ENCODE measurements around the gene UCN2.
A peak's percentile ranks its signal among the peaks of the same experiment; 100 is the strongest.

UCN2 gene

DNA sequence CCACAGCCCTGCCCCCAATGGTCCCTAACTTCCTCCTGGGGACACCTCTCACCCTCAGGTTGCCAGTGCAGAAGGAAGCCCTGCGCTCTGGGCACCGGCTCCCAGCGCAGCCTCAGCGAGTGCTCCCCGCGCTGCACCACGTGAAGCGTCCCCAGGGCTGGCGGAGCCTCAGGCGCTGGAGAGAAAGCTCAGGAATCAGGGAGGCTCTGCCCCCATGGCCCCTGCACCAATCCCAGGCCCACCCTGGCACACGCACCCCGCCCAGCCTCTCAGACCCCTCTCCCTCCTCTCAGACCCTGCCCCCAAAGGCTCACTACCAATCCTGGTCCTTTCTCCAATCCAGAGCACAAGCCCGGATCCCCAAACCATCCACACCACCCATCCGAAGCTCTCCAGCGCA is 24.6 kb upstream of the UCN2 start:
- no peak for DNase-seq

DNA sequence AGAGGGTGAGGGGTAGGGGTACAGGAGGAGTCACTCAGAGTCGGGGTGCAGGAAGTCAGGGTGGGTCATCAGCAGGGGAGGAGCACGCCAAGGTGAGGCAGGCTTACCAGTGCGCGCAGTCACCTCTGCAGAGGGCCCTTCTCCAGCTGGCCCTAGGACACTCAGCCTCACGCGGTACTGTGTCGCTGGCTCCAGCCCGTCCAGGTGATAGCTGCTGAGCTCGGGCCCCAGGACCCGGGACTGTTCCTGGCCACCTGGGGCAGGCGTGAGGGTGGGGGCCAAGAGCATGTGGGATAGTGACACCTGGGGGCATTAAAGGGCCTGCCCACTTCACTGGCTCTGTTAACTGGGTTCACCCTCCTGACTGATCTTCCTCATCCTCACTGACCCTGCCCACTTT is 24.1 kb upstream of the UCN2 start:
- DNase-seq: no peak

DNA sequence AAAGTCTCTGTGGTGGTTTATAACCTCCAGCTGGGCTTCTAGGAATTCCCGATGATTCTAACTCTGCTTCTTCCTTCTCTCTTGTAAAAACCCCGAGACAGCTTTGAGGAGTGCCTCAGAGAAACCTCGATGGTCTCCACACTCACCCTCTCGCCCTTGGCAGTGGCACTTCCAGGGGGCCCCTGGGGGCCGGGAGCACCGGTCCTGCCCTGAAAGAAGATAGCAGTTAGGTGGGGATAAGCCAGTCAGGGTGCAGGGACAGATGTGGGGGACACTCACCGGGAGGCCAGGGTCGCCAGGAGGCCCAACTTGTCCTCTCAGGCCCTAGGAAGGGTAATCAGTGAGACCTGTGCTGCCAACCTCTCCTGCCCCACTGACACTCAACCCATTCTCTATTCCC is 21.8 kb upstream of the UCN2 start:
- no peak for DNase-seq

DNA sequence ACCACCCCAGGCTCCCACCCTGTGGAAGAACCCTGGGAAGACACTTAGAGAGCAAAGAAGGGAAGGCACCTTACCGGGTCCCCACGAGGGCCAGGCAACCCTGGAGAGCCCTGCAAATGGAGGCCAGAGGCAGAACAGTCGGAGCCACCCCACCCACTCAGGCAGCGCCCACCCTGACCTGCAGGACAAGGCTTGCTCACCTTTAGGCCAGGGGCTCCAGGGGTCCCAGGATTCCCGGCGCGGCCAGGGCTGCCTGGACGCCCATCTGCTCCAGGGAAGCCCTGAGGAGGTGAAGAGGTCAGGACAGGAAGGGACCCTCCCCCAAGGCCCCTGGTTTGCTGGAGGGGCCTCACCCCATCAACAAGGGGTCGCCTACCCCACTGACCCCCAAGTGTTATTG is 21.3 kb upstream of the UCN2 start:
- DNase-seq: no peak

DNA sequence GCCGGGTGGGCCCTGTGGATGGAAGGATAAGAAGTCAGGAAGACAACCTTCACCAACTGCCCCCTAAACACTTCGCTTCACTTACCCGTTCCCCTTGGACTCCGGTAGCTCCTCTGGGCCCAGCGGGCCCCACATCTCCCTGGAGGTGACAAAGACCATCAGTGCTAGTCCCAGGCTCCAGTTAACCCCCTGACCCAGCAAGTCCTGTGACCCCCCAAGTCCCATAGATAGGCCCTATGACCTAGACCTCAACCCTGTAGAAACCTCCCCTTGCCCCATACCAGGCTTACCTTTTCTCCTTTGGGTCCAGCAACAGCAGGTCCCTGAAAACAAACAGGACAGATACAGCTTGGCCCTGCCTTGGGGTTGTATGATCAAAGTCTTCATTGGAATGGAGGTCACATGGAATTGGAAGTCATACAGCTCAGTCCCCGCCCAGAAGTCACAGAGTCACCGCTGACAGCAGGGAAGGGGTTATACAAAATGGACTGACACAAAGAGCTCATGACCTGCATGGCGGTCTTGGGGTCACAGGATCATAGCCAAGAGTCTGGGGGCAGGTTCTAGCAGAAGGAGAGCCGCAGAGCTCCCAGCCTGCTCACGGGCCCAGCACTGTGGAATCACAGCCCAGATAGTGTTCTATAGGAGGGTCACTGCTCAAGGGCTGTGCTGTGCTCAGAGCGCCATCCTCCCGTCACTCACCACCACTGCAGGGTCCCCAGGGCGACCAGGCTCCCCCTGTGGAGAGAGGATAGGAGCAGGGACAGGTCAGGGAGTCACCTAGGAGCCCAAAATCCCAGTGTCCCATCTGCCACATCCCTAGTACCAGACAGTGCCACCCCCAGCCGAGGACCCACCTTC is 18.3 kb upstream of the UCN2 start:
- no peak for DNase-seq

DNA sequence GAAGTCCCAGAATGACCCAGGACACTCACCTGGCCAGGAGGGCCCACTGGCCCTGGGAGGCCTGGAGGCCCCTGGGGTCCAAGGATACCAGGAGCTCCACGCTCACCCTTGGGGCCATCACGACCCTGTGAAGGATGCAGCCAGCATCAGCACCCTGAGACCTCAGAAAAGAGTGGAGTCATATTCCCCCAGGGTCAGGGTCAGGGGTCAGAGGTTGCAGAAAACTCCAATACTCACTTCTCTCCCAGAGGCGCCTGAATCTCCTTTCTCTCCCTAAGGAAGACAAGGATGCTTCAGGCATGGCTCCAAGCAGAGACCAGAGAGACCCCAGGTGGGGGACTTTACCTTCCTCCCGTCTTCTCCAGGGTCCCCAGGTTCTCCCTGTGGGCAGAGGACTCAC is 13.1 kb upstream of the UCN2 start:
- no peak for DNase-seq

DNA sequence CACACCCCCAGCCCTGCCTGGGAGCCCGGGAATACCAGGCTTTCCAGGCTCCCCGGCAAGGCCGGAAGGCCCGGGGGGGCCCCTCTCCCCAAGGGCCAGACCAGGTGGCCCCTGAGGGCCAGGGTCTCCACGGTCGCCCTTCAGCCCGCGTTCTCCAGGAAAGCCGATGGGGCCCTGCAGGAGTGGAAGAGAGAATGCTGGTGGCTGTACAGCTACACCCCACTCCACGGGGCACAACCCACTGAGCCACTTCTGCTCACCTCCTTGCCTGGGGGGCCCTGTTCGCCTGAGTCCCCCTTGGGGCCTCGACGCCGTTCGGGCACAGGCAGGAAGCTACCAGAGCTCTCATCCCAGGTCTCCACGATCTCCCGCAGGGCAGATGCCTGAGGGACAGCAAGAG is 11.8 kb upstream of the UCN2 start:
- no peak for DNase-seq

DNA sequence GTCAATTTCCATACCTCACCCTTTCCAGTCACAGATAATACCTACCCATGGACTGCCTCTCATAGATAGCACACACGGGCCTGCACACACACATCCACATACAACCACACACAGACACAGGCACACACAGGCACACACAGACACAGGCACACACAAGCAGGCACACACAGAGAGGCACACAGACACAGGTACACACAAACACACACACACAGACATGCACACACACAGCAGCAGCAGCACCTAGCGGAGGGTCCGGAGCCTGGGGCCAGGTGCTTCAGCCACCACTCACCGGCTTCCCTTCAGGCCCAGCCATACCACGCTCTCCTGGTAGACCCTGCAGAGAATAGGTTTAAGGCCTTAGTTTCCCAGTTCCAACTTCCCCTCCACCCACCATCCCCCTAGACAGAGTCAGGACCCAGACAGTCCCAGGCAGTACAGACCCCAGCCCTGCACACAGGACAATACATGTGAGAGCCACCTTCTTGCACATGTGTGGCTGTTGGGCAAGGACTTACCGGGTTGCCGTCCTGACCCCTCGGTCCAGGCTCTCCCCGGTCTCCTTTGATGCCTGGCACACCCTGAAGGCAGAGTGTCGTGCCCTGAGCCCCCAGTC is 10.5 kb upstream of the UCN2 start:
- DNase-seq: no peak

DNA sequence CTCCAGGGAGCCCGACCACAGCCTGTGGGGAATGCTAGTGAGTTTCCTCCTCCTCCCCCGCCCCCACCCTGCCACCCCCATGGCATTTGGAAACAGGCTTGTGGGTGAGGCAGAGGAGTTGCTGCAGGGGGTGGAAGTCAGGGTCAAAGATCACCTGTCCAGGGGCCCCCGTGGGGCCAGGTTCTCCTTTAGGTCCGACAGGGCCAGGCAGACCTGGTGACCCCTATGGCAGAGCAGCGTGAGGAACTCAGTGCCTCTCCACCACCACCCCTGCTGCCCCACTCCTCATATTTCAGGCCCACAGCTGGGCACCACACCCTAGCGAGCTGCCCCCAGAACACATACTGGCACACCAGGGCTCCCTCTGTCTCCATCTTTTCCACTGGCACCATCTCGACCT is 8.9 kb upstream of the UCN2 start:
- DNase-seq: no peak

DNA sequence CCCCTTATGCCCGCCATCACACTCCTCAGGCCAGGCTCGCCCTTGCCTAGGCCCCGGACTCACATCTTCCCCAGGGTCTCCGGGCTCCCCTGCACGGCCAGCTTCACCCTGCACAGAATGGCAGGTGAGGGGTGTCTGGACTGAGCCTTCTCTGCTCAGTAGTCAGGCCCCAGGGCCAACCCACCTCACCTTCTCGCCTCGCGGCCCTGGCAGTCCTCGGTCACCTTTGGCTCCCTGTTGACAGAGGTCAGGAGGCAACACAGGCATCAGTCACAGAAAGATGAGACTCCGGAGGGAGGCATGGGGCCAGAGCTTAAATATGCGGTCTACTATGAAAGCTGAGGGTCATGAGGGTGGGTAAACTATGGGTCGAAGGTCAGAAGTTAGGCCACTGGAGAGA is 8.4 kb upstream of the UCN2 start:
- no peak for DNase-seq

DNA sequence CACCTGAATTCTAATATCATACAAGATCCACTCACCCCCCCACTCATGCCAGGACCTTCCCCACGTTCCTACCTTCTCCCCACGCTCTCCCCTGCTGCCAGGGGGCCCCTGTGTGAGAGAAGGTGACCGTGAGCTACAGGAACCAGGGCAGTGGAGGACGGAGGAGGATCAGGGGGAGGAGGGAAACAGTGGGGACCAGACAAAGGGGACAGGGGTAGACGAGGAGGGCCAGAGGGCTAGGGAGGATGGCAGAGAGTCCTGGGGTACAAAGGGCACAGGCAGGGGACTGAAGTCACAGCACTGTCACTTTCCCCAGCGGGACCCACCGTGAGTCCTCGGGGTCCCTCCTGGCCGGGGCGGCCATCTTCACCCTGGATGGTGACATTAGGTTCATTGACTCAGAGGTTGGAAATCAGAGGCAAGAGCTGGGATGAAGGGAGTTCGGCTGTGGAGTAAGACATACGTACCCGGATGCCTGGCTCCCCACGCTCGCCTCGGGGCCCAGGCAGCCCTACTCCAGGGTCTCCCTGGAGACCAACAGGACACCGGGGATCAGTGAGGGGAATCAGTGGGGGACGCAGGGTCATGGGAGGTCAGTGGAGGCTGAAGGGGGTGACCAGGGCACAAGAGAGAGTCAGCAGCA is 6.3 kb upstream of the UCN2 start:
- DNase-seq: no peak

DNA sequence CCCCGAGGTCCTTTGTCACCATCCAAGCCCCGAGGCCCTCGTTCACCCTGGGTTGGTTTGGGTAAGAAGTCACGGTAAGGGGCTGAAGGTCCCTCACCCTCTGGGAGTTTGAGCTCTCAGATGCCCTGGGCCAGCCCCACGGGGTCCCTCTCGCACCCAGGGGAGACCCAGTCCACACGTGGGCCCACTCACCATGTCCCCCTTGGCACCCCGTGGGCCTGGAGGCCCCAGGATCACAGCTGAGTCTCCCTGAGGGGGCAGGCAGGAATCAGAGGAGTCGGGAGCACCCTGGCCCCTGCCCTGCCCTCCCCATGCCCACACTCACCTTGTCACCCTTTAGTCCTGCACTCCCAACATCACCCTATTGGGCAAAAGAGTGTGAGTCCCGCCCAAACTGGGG is 5.8 kb upstream of the UCN2 start:
- DNase-seq: no peak

DNA sequence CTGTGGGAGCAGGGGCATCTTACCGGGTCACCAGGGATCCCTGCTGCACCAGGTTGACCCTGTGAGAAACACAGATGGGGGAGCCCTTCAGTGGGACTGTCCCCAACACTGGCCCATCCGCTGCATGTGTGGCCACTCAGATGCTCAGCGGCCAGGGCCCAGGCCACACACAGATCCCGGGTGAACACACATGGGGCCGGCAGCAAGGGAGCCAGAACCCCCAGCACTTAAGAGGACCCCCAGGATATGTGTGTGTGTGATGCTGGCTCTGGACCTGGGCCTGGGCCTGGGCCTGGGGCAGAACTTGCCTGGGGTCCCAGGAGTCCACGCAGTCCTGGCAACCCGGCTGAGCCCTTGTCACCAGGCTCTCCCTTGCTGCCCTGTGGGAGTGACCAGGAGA is 4.9 kb upstream of the UCN2 start:
- no peak for DNase-seq

DNA sequence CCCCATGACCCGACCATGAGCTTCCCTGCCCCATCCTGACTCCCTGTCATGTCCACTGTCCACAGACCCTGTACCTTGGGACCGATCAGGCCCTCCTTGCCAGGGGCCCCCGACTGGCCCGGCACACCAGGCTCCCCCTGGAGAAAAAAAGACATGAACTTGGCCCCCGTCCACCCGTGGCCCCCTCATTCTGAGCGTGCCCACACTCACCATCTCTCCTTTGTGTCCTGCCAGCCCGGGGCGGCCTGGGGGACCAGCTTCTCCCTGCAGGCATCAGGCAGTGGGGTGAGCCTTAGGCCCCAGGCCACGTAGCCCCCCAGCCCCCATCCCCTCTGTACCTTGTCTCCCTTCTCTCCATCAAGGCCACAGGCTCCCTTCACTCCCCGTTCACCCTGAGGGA is 3.9 kb upstream of the UCN2 start:
- DNase-seq: no peak

DNA sequence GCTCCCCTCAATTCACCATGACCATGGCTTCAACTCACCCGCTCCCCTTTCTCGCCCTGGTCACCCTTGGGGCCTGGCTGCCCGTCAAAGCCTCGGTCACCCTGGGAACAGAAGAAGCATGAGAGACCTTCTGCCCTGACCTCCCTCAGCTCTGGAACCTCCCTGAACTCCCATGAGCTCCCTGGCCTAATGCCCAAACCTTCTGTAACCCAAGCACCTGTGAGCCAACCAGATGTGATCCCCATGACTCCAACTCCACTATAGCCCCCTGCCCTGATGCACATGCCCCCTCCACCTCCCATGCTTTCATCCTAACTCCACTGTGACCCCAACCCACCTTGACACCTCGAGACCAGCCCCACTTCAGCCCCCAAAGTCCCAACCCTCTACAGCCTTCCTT is 3.5 kb upstream of the UCN2 start:
- no peak for DNase-seq

DNA sequence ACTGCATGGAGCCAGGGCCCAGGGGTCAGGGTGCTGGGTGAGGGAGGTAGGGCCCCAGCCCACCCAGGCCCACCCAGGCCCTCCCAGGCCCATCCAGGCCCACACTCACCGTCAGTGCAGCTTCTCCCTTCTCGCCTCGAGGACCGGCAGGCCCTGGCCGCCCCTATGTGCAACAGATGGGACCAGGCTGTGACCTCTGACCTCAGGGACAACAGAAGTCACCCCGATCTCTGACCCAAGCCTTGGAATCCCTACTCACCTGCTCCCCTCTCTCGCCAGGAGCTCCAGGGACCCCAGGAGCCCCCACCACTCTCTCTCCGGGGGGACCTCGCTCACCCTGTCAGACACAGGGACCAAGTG is 2.8 kb upstream of the UCN2 start:
- no peak for DNase-seq

DNA sequence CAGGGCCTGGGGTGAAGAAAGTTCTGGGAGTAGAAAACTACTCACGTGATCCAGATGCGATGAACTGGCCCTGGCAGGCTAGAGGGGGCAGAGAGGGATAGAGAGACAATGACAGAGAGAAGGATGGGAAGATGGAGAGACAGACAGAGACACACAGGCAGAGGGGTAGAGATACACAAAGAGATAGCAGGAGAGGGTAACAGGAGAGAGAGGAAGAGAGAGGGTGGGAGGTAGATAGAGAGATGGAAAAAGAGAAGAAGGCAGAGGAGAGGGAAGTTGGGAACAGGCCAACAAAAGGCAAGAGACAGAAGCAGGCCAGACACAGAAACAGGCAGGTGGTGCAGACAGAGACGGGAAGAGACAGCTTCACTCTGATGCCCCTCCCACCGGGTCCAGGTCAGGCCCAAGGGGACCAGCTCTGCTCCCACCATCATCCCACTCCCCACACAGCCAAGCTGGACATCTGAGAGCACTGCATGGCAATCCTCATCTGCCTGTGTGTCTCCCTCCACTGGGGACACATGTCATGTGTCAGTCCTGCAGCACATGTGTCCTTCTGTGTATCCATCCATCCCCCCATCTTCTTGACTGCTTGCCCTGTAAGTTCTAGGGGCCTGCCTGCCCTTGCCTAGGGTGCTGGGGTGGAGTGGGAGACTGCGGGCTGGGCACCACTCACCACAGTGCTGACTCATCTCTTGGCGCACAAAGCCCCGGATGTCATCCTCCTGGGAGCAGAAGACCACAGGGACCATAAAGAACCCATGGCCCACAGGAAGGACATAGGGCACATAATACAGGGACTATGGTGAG is 2.2 kb upstream of the UCN2 start:
- DNase-seq: no peak

DNA sequence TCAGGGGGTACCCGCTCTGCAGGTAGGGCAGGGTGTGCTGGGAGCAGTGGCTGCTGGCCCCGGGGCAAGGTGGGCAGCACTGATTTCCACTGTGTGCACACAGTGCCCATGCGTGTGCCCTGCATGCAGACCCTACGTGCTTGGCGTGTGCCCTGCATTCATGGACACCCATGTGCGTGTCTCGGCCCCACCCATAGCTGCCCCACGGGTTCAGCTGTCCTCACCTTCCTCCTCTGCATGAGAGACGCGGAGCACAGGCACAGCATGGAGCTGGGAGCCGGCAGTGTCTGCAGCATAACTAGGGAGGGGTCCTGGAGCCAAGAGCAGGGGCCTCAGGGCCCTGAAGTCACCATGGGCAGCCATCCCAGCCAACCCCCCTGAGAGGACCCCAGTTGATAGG is 1.6 kb upstream of the UCN2 start:
- no peak for DNase-seq

DNA sequence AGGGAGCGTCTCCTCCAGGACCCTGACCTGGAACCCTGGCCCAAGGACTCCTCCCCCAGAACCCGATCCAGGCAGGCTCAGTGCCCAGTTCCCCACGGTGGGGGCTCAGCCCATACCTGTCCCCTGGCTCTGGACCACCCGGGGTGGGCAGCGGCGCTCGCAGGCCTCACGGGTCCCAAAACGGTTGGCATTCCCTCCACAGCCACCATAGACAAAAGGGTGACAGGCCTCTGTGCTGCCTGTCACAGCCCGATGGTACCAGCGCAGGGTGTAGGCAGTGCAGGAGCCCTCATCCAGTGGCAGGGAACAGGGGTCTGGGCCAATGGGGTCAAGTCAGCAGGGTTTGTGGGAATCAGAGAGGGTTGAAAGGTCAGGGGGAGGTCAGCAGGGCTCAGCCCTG is 1.1 kb upstream of the UCN2 start:
- DNase-seq: no peak

DNA sequence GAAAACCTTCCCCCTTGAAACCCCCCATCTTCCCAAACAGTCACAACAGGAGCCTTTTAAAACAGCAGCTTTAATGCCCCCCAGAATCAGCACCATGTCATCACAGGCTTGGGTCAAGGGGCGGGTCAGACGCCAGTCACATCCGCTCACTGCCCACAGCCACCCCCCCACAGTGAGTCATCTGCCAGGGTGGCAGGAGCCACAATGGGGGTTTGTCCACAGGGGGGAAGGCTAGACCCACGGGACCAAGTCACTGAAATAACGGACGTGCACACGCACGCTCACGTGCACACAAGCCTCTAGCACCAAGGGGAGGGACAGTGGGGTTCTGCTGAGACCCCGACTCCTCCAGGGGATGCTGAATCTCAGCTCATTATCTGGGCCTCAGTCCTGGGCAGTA is 441 bp upstream of the UCN2 start:
- DNase-seq: peak; percentile 65

DNA sequence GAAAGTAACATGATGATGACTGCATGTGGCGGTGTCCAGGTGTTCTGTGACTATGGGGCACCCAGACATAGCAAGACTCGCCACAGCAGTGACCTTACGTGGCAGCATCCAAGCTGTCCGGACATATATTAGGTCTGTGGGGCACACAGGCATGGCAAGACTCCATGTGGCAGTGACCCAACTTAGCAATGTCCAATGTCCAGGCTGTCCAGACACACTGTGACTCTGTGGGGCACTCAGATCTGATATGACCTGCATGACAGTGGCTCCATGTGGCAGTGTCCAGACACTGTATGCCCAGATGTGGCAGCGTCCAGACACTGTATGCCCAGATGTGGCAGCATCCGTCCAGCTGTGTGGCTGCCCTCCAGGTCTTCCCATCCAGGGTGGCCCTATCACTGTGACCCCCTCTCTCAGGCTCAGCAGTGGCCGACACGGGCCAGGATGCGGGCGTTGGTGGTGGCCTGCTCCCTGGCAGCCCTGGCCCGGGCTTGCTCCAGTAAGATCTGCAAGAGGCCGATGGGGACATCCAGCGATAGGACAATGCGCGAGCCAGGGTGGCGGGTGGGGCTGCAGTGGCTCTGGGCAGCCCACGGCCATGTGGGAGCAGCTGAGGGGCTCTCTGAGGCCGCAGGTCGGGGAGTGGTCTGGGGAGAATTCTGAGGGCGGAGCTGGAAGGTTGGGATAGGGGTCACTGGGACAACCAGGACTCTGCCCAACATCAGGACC is 1.1 kb downstream of the UCN2 start:
- DNase-seq: no peak

DNA sequence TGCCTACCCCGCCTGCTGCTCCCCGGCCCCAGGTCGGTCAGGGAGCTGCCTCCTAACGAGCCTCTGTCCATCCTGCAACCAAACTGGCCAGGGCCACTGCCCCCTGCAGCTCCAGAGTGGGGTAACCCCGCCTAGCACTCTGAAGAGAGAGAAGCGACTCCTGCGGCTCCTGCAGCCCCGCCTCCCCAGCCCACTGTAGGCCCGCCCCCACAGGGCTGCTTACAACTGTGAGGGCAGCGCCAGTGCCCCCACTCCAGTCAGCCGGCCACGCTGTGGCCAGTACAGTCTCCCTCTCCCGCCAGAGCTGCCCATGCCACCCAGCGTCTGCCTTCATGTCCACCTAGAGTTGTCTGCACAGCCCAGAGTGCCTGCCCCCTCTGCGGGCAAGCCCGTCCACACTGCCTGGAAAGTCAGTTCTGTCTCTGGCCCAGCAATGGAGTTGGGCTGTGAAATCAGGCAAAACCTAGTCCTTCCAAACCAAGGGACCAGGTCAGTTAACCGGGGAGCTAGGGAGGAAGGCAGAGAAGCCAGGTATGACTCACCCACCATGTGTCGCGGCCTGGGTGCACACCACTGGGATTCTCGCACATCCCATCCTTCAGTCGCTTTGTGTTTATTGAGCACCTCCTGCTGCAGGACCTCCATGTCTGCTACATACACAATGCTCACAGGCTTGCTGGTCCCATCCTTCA is 2.4 kb downstream of the UCN2 start:
- peak; percentile 77 for DNase-seq
